22Rv1 (cell line): ENCODE results near the gene KLK14.

Experiments
- H3K27ac ChIP-seq: fragments of 450-650 bp; 2 replicates; pipeline ENCODE4 v1.5.1; 2017
- CTCF ChIP-seq: fragments of 450-650 bp; IDR thresholded peaks from 2 replicates; pipeline ENCODE4 v1.5.1; 2017; ENCODE audit warnings: mild to moderate bottlenecking
- ZFX ChIP-seq: fragments of 450-650 bp; IDR thresholded peaks from 2 replicates; pipeline ENCODE4 v1.6.1; 2017; ENCODE audit warnings: antibody characterized with exemption, borderline replicate concordance

Gene KLK14

GRCh38 chr19:51075998-51076397 lies 6.7 kb downstream of the KLK14 start:
- TF ChIP-seq CTCF (no peak), ZFX (no peak)
- no peak overlapping the region for H3K27ac ChIP-seq

GRCh38 chr19:51071095-51071405 lies 11.6 kb downstream of the KLK14 start:
- H3K27ac ChIP-seq: peak overlapping the region; percentile 75
- TF ChIP-seq CTCF: no peak
- no peak for TF ChIP-seq ZFX

GRCh38 chr19:51070334-51071094 lies 12.2 kb downstream of the KLK14 start:
- H3K27ac ChIP-seq: peak overlapping the region; percentile 75
- no peak for TF ChIP-seq ZFX
- no peak for TF ChIP-seq CTCF

- TF ChIP-seq CTCF: no peak
- no peak for TF ChIP-seq ZFX
- H3K27ac ChIP-seq: no peak overlapping the region
These were observed 16.1 kb downstream of the KLK14 start for GRCh38 chr19:51066393-51067186.

- no peak for TF ChIP-seq CTCF
- no peak for TF ChIP-seq ZFX
- H3K27ac ChIP-seq: no peak overlapping the region
These were observed 17.3 kb downstream of the KLK14 start for GRCh38 chr19:51065221-51065960.

- TF ChIP-seq CTCF (no peak), ZFX (no peak)
- H3K27ac ChIP-seq: no peak within 1 kb of the TSS
These were observed 18.0 kb downstream of the KLK14 start, which contains the start of gene KLK13 for GRCh38 chr19:51064534-51065220. TSS of gene KLK13 (minus strand) at chr19:51065092. CDS start at chr19:51065067, 25 bp downstream.
